HG03378 (cell line): ENCODE data around the gene PAFAH2.
"Not testable (repeated sequence)": the region's sequence is repeated elsewhere in the genome, so short reads cannot be mapped to it uniquely, and the experiment has no call there.

Source experiments
- ATAC-seq: cut with Tn5 transposase; IDR thresholded peaks from one replicate; pipeline ENCODE4 v1.9.1; 2021; ENCODE audit warnings: mild to moderate bottlenecking, moderate library complexity; ENCODE audit not compliant: unreplicated experiment

The PAFAH2 gene

GRCh38 chr1:25989440-25990234 is 8.2 kb downstream of the PAFAH2 start:
- no peak for ATAC-seq

DNA sequence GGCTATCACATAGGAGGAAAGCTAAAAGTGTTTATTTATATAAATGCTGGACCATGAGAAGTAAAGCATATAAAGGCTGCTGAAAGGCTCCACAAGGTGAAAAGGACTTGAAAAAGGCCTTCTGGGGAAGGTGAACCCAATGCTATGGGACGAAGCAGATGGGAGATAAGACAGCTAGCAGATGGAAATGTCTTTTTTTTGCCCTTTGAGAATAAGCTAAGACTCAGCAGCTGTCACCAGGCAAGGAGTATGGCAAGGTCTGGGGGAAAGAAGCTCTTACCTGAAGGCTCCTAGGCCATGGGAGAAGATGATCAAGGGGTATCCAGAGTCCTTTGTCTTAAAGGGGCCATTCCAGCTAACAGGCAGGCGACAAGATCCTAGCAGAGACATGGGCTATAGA is 9.9 kb downstream of the PAFAH2 start:
- ATAC-seq: no peak

DNA sequence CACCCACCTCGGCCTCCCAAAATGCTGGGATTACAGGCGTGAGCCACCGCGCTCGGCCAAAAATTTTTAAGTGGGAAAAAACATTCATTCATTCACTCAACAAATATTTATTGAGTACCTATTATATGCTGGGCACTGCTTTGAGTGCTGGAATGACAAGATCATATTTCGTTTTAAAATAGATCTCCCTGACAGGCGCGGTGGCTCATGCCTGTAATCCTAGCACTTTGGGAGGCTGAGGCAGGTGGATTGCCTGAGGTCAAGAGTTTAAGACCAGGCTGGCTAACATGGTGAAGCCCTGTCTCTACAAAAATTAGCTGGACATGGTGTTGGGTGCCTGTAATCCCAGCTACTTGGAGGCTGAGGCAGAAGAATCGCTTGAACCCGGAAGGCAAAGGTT is 11.1 kb downstream of the PAFAH2 start:
- ATAC-seq: not testable (repeated sequence)

DNA sequence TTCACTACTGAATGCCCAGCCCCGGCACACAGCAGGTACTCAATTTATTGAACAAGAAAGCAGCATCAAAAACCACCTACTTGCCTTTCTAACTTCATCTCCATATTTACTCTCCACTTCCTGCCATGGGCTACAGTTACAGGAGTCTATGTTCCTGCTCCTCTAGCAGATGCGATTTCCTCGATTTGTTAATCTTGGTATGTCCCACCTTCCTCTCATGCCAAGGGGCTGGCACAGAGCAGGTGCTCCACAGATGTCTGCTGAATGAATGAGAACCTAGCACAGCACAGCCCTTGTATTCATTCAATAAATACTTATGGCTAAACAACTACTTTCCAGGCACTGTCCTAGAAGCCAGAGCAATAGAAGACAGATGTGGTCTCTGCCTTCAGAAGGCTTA is 12.2 kb downstream of the PAFAH2 start:
- ATAC-seq: no peak

GRCh38 chr1:25985171-25985570 is 12.7 kb downstream of the PAFAH2 start:
- no peak for ATAC-seq

GRCh38 chr1:25979210-25979609 is 18.7 kb downstream of the PAFAH2 start:
- no peak for ATAC-seq

GRCh38 chr1:25978403-25978802 is 19.5 kb downstream of the PAFAH2 start:
- ATAC-seq: no peak

DNA sequence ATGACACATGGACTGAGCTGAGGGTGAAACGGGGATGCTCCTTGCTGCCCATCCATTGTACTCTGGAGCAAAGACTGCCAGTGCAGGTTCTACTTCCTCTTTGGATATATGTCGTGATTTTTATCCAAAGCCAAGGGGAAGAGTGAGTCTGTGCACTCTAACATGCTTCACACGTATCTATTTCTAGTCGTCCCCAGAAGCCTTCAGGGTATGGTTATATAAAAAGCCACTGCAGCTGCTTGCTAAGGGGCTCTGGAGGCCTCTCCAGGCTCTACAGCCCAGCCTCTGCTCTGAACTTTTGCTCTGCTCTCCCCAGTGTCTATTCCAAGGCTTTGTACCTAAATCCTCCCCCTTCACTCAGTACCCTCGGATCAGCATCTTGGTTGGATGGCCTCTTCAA is 20.1 kb downstream of the PAFAH2 start:
- no peak for ATAC-seq

DNA sequence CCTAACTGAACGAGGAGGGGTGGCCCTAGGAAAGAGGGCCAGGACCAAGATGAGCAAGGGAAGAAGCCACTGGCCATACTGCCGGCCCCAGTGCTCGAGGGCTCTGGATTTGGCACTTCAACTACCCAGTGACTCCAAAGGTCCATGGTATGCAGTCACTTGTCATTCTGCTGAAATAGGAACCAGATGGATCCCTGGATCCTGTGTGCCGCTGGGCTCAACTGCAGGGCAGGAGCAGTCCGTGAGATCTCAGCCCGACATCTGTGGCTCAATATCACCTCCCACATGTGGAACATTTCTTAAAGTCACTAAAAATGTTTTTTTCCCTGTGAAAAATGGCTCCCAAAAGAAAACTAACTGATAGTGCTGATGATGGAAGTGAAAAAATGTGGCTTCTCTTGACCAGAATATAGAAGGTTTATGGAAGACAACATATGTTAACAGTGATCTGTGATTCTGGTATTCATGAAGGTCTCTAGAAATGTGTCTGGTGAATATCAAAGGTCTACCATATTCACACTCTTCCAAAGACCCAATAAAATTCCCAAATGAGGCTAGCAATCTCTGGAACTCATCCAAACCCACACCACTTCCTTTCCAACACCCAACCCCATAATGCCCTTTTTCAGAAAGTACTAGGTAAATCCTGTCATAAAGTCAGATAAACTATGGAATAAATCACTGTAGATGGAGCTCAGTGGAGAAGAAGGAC is 24.1 kb downstream of the PAFAH2 start:
- no peak for ATAC-seq

DNA sequence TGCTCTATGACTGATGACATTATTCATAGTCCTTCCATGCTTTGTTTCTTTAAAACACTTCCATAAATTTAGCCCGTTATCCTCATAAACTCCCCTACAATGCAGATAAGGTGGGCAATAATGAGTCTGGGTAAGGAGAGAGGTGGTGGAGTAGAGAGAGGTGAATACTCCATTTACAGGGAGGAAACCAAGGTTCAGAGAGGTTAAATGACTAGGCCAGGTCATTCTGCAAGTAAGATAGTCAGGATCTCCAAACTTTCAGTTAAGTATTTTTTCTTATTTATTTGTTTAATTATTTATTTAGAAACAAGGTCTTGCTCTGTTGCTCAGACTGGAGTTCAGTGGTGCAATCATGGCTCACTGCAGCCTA is 26.1 kb downstream of the PAFAH2 start:
- ATAC-seq: no peak

GRCh38 chr1:25971066-25971810 is 26.6 kb downstream of the PAFAH2 start:
- ATAC-seq: no peak

DNA sequence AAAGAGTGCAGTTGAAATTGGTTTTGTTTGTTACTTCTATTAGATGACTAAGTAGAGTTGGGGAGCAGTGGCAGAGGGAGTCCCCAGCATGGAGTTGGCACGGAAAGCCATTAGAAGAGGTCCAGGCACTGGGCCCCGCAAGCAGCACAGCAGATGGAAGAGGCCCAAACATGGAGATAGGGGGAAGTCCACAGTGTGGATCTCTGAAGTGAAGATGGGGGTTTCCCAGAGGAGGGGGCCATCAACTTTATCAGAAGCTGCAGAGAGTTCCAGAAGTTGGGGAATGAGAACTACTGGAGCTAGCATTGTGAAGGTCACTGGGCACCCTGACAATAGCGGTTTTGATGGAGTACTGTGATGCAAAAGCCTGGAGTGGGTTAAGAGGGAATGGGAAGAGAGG is 30.6 kb downstream of the PAFAH2 start:
- no peak for ATAC-seq

DNA sequence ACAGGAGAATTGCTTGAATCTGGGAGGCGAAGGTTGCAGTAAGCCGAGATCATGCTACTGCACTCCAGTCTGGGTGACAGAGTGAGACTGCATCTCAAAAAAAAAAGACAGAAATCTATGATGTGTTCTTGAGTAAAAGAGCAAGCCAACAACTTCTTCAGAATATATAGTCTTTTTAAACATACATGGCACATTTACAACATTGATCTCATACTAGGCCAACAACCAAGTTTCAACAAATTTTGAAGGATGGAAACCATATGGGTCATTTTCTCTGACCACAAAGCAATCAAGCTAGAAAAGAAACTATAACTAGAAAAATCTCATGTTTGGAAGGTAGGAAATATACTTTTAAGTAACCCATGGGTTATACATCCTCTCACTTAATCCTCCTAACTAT is 38.3 kb downstream of the PAFAH2 start:
- no peak for ATAC-seq

DNA sequence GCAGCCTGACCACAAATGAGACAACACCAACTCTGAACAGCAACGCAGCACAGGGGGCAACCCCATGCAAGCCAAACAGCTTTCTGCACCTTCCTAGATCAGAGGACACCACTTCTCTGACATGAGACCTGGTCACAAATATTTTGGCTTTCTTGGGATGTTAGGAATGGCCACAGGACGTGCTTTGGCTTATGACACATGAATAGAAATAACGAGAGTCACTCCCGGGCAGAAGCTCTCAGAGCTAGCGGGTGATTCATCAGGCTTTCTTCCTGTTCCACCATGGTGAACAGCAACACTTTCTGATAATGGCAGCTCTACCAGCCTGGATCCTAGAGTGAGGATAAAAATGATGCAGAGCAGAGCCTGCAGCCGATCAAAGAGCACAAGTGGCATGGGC is 39.4 kb downstream of the PAFAH2 start:
- no peak for ATAC-seq

DNA sequence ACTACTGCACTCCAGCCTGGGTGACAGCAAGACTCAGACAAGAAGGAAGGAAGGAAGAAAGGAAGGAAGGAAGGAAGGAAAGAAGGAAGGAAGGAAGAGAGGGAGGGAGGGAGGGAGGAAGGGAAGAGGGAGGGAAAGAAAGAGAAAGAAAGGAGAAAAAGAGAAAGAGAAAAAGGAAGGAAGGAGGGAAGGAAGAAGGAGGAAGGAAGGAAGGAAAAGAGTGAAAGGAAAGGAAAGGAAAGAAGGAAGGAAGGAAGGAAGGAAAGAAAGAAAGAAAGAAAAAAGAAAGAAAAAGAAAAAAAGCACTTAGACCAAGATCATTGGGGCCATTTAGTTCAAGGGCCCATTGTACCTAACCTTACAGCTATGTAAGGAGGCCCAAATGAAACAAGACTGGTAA is 42.3 kb downstream of the PAFAH2 start:
- no peak for ATAC-seq

GRCh38 chr1:25954282-25954938 is 43.5 kb downstream of the PAFAH2 start:
- ATAC-seq: no peak

- no peak for ATAC-seq
These were observed 44.9 kb downstream of the PAFAH2 start for GRCh38 chr1:25952841-25953401.

GRCh38 chr1:25948641-25949040 is 49.2 kb downstream of the PAFAH2 start:
- ATAC-seq: no peak

- no peak for ATAC-seq
These were observed 50.8 kb downstream of the PAFAH2 start for GRCh38 chr1:25947027-25947426.

GRCh38 chr1:25945761-25946160 is 52.1 kb downstream of the PAFAH2 start:
- no peak for ATAC-seq

DNA sequence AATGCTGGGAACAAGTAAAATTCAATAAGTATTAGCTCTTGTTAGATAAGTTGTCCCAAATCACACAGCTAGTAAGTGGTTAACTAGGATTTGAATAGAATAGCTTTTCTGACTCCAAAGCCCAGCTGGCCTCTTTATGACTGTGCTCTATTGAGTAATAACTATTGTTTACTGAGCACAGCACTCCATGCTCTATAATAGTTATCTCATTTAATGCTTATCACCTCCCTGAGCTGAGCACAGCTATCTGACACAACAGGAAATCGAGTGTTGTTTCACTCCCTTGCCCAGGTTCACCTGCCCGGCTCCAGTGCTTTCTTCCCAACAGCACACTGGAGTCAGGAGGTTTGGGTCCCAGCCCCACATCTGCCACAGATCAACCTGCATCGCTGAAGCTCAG is 52.9 kb downstream of the PAFAH2 start:
- no peak for ATAC-seq
